H1 (cell line): Measurements from ENCODE around the gene SMPD2. TPM values are rescaled to one million over a fixed set of nuclear protein-coding genes. Genes with fewer than 3 reads are reported as not detected.

Experiments
- RFX5 ChIP-seq: IDR thresholded peaks from 2 replicates; pipeline ENCODE4 v1.6.1; 2011; ENCODE audit warnings: low read depth, low read length, improper control_type of control experiment, borderline replicate concordance
- SIX5 ChIP-seq: IDR thresholded peaks from 2 replicates; pipeline ENCODE4 v1.6.1; 2011; ENCODE audit warnings: mild to moderate bottlenecking, low read depth, low read length
- SP2 ChIP-seq: IDR thresholded peaks from 2 replicates; pipeline ENCODE4 v1.6.1; 2012; ENCODE audit warnings: mild to moderate bottlenecking, low read length, inconsistent platforms
- polyA plus RNA-seq, 7 experiments: library from polyadenylated mRNA; depleted of rRNA in 3 of 7; stranded (reverse) in 5 of 7; unstranded in 2 of 7; fragments of >200 nt in 5 of 7; fragments of 200-250 nt in 2 of 7; gene quantifications; 1 replicate in 5 of 7; 2 replicates in 1 of 7; 4 replicates in 1 of 7; pipeline versions ENCODE4 v1.2.1 to v1.2.3, GENCODE V29; 2011 to 2013; ENCODE audit warnings: missing spikeins in 2 of 7, mixed read lengths in 2 of 7
- total RNA-seq: library from RNA; stranded (reverse); fragmentation: NEBNext Ultra II Directional; extraction: Animal tissue kit (Norgen Biotek cat#: 25700); gene quantifications from 2 replicates; pipeline ENCODE4 v1.2.1, GENCODE V29; 2021

SMPD2 gene
- total and polyA plus RNA-seq, 2 of the 8 experiments (the other 6 are each of a cell fraction or from before 2014, with no cell fraction given) = 11.5 to 17.2 TPM

- no peak for TF ChIP-seq SIX5
- no peak for TF ChIP-seq RFX5
- no peak for TF ChIP-seq SP2
These were observed 19.8 kb downstream of the SMPD2 start (continued) for GRCh38 chr6:109460161-109460829.
